Fibroblast of villous mesenchyme (primary cell): ENCODE results near the gene UXS1. TPM values are rescaled to one million over a fixed set of nuclear protein-coding genes. Genes with fewer than 3 reads are reported as not detected.

ENCODE experiments used
- DNase-seq: peaks from one replicate; pipeline ENCODE4 v3.0.0-alpha.2; 2010; ENCODE audit warnings: low read depth
- H3K4me3 ChIP-seq: 2 replicates; pipeline ENCODE4 v1.5.1; 2011; ENCODE audit warnings: low read depth, mild to moderate bottlenecking, low read length
- total RNA-seq: library from RNA; depleted of rRNA; stranded (reverse); fragments of >200 nt; gene quantifications from 2 replicates; pipeline ENCODE4 v1.2.3, GENCODE V29; 2012
- TF ChIP-seq, protein P1 (sequence below): IDR thresholded peaks from 2 replicates; pipeline ENCODE4 v1.5.1; 2012; ENCODE audit warnings: low read depth, mild to moderate bottlenecking, low read length; ENCODE audit not compliant: insufficient read depth

UXS1 gene
- total RNA-seq, 1 donor: 37.6 TPM

- H3K4me3 ChIP-seq: no peak overlapping the region
- DNase-seq: peak; percentile 55
- TF ChIP-seq, protein P1, sequence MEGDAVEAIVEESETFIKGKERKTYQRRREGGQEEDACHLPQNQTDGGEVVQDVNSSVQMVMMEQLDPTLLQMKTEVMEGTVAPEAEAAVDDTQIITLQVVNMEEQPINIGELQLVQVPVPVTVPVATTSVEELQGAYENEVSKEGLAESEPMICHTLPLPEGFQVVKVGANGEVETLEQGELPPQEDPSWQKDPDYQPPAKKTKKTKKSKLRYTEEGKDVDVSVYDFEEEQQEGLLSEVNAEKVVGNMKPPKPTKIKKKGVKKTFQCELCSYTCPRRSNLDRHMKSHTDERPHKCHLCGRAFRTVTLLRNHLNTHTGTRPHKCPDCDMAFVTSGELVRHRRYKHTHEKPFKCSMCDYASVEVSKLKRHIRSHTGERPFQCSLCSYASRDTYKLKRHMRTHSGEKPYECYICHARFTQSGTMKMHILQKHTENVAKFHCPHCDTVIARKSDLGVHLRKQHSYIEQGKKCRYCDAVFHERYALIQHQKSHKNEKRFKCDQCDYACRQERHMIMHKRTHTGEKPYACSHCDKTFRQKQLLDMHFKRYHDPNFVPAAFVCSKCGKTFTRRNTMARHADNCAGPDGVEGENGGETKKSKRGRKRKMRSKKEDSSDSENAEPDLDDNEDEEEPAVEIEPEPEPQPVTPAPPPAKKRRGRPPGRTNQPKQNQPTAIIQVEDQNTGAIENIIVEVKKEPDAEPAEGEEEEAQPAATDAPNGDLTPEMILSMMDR: peak; percentile 67
Measured at GRCh38 chr2:106085181-106085940, 108.7 kb downstream of the UXS1 start.

DNA sequence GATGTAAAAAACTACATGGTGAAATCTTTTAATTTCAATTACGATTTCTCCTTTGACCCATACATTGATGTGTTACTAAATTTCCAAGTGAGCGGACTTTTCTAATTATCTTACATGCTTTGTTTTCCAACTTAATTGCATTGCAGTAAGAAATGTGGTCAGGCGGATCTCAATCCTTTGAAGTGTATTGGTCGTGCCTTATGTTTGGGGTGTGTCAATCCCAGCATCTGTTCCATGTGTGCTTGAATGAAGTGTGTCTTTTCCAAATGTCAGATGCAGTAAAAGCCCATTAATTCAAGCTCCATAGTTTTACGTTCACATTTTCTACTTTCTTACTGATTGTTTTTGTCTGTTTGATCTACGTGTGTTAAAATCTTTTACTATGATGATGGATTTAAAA is 113.1 kb downstream of the UXS1 start:
- no peak overlapping the region for H3K4me3 ChIP-seq
- TF ChIP-seq, protein P1: no peak
- DNase-seq: no peak

- no peak overlapping the region for H3K4me3 ChIP-seq
- DNase-seq: no peak
- TF ChIP-seq, protein P1: no peak
Measured at GRCh38 chr2:106078096-106078495, 116.0 kb downstream of the UXS1 start.

- DNase-seq: no peak
- H3K4me3 ChIP-seq: no peak overlapping the region
- TF ChIP-seq, protein P1: no peak
Measured at GRCh38 chr2:106076941-106077340, 117.2 kb downstream of the UXS1 start.

- TF ChIP-seq, protein P1: no peak
- no peak overlapping the region for H3K4me3 ChIP-seq
- no peak for DNase-seq
Measured at GRCh38 chr2:106075048-106075447, 119.1 kb downstream of the UXS1 start.

GRCh38 chr2:106073678-106074406 is 120.3 kb downstream of the UXS1 start:
- no peak overlapping the region for H3K4me3 ChIP-seq
- TF ChIP-seq, protein P1: no peak
- no peak for DNase-seq
